Pulmonary artery endothelial cell (primary cell): ENCODE results near the gene PACRG. TPM values are rescaled to one million over a fixed set of nuclear protein-coding genes. Genes with fewer than 3 reads are reported as not detected.

ENCODE experiments used
- DNase-seq: peaks from one replicate; pipeline ENCODE4 v3.0.0-alpha.2; 2011; ENCODE audit warnings: low read depth, low spot score
- total RNA-seq: library from RNA; depleted of rRNA; stranded (reverse); fragments of >200 nt; gene quantifications from 2 replicates; pipeline ENCODE4 v1.2.3, GENCODE V29; 2014

The PACRG gene
- total RNA-seq, 1 donor from 2014 or later, result not detected

- no peak for DNase-seq
Measured at GRCh38 chr6:163133691-163134090, 405.9 kb downstream of the PACRG start.

DNA sequence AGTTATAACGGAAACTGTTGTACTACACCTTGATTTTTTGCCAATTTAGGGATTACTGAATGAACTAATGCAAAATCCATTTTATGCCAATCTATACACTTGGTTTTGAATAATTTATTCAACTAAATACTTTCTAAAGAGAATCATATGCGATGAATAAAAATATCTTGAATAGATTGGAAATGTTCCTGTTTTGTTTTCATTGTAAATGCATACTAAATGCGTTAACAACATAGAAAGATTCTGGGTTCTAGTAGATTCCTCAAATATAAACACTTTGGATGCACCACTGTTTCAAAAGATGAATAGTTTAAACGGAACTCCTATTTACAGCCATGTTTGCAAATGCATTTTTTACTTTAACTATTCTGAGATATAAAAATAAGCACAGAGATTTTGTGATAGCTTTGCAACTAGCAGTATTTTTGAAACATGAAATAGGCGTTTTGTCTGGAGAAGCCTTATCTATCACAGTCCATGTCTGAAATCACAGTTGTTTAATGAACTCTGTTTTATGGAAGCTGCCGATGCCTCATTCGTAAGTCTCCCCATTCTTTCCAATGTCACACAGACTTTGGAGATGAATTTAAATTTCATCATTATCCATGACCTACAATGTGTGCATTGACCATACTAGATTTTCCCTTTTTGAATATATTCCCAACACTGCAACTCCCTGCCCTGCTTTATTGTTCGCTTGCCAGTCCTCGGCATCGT is 409.1 kb downstream of the PACRG start:
- DNase-seq, result no peak

GRCh38 chr6:163137398-163137881 is 409.7 kb downstream of the PACRG start:
- no peak for DNase-seq

- no peak for DNase-seq
Measured at GRCh38 chr6:163146036-163146435, 418.3 kb downstream of the PACRG start.

- no peak for DNase-seq
Measured at GRCh38 chr6:163147994-163148393, 420.2 kb downstream of the PACRG start.

DNA sequence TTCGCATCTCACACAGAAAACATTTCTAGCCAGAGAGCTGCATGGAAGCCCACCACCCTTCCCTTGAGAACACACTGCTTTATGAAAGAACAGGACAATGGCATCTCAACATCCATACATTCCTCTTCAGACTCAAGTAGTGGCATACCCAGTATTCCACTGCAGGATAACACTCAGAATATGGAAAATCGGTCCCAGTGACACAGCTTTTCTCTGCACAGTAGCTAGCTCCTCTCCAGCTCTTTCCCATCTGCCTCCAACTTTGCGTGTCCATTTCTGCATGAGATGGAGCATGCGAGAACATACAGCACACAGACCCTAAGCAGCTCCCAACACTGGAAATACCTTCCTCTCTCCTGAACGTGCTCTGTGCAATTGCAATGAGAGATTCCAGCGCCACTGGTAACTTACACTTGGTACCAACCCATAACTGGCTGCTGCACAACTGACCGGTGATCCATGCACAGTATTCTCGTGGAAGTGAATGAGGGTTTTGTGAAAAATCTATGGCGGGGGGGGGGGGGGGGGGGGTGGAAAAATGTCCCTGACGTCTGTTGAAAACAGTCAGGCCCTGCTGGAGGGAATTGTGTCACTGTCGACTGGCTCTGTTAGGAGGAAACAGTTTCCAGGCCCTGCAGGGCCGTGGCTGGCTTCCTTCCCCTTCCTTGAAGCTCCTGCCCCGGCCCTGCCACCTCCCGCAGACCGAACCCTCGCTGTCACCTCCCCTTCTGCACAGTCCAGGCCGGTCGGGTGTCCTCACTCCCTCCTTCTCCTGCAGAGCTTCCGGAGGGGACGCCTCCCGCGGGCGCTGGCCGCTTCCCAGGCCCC is 420.9 kb downstream of the PACRG start:
- no peak for DNase-seq

GRCh38 chr6:163149279-163149848 is 421.6 kb downstream of the PACRG start:
- DNase-seq, result no peak

- no peak for DNase-seq
Measured at GRCh38 chr6:163151212-163151611, 423.4 kb downstream of the PACRG start.

- no peak for DNase-seq
Measured at GRCh38 chr6:163152701-163153100, 424.9 kb downstream of the PACRG start.

DNA sequence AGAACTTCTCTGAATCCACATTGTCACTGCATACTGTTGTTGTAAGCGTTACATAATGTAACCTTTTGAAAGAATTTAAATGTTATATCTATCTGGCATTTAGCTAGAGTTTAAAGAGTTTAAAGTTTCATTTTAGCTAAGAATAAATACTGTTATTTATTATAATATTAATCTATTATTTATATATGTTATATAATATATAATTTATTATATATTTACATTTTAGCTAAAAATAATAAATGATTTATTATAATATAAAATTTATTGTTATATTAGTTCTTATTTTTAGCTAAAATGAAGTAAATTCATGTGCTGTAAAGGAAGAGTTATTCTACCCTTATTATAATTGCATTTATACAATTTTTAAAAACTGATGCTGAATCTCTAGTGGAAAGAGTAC is 431.3 kb downstream of the PACRG start:
- no peak for DNase-seq

DNA sequence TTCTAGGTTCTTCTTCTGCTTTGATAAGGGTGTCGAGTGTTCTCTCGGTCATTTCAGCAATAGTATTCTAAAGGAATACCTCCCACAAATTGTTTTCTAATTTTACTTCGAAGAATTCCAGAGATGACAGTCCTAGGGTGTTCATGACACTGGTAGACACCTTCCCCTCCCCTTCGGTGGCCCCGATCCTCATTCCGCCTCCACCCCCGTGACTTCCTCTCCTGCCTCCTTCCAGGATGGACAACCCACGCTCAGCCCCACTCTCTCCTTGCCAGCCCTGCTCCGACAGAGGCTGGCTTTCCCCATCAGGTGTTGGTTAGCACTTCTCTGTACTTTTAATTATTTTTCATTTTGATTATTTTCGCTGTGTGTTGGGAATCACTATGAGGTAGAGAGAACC is 431.9 kb downstream of the PACRG start:
- DNase-seq, result no peak

DNA sequence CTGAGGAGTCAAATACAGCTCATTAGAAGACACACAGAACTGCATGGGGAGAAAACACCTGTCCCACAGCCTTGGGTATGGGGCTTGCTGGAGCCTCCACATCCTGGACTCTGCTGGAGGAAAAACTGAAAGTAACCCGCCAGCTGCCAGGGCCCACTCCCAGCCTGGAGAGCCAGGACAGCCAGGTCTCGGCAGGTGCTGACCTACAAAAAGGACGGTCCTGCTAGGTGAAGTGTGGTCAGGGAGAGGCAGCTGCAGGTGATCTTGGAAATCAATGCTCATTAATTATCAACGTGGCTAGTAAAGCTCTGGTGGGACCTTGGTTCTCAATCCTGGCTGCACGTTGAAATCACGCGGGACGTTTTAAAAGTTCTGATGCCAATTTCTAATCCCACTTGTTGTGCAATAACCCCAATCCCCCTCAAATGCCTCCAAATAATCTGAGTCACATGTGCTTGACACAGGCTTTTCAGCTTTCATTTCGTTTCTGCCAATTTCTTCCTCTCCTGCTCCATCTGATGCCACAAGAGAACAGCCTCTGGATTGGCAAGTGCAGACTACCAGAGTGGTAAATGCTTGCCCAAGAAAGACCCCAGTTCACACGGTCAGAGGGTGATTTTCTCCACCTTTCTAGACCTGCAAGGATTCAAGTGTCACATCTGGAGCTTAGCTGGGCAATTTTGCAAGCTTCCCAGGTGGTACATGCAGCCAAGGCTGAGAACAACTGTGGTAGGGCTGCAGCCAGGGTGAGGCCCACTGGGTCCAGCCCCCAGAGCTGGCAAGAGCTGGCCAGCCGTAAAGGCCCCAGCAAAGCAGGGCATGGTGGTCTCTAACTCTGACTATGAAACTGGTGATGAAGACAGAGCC is 434.5 kb downstream of the PACRG start:
- no peak for DNase-seq

DNA sequence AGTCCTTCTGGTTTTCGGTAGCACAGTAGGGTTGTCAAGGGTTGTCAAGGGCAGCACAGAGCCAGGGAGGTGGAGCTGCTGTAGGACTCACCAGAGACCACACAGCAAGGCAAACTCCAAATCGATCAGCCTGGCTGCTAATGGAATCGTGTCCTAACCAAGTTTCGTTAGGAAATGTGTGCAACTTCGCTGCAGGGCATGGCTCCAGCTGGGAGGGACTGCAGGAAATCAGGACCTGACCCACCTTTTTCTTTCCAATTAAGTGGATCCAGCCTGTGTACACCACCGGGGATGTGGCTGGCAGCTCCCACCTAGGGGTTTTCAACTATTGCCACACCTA is 435.1 kb downstream of the PACRG start:
- no peak for DNase-seq

DNA sequence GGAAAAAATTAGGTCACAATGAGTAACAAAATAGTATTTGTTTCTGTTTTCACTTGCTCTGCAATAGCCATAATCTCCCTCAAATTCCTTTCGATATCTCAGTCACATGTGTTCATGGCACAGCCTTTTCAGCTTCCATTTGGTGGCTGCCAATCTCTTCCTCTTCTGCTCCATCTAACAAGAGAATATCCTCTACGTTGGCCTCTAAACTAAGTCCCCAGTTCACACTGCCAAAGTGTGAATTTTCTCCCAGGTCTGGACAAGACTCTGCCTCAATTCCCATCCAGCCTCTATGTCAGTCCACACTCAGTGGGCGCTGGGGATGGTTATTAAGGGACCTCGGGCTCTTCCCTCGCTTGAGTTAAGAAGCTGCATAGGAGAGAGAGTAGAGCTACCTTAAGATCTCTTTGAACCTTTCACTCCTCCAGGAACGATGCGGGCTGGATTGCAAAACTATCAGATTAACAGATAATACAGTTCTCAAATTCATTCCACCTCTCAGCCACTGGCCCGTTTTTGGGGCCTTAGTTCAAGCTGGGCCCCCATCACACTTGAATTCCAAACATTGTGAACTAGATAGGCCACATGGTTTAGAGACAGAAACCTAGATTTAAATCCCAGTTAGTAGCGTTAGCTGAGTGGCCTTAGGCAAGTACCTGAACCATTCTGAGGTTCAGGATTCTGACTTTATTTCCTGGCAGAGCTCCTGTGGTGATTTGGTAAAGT is 436.6 kb downstream of the PACRG start:
- DNase-seq, result no peak

- DNase-seq, result no peak
Measured at GRCh38 chr6:163165155-163165910, 437.6 kb downstream of the PACRG start.

GRCh38 chr6:163165922-163166321 is 438.1 kb downstream of the PACRG start:
- no peak for DNase-seq

DNA sequence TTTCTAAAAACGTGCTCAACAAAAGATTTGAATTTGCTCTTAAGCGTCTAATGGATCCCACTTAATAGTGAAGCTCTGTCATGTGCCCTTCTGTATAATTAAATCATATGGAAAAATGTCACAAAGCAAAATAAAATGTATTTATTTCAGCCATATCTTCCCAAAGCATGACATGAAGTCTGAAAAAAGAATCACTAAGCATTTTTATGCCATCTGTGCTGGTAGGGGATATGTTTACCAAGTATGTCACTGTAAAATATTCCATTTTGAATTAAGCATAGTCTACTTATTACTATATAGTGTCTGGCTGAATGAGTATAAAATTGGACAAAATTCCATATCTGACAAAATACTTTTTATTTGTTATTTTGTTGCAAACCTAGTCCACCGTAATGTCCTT is 438.7 kb downstream of the PACRG start:
- no peak for DNase-seq

DNA sequence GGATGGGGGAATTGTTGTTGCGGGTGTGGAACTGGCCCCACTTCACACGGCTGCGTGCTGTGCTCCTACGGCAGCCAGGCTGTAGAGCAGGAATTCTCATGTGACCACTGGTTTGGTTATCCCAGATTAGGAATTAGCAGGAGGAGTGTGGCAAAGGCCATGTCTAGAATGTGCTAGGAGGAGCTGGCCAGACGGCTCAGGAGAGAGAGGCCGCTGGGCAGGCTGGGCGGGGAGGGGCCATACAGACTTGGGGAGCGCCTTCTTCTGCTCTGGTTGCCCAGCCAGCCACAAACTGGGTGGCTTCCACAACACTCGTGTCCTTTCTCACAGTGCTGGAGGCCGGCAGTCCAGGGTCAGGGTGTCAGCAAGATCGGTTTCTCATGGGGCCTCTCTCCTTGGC is 441.7 kb downstream of the PACRG start:
- no peak for DNase-seq

GRCh38 chr6:163170294-163170883 is 442.6 kb downstream of the PACRG start:
- DNase-seq, result no peak

GRCh38 chr6:163173741-163174140 is 446.0 kb downstream of the PACRG start:
- DNase-seq, result no peak
